GM23338 (cell line): Measurements from ENCODE around the gene CTNNA2. TPM values are rescaled to one million over a fixed set of nuclear protein-coding genes. Genes with fewer than 3 reads are reported as not detected.

Experiments
- ATAC-seq: fragments of 200-7000 bp; cut with Tn5 transposase; 3 replicates; pipeline ENCODE4 v1.9.1; 2020
- DNase-seq: peaks from one replicate; pipeline ENCODE4 v3.0.0-alpha.2; 2015; ENCODE audit warnings: low spot score
- H2AFZ ChIP-seq: fragments of 200-600 bp; sonication (generic); 2 replicates; pipeline ENCODE4 v1.8.0; 2016; ENCODE audit warnings: antibody characterized with exemption, mild to moderate bottlenecking, moderate library complexity
- H3F3A ChIP-seq: fragments of 200-600 bp; sonication (generic); replicated peaks from 2 replicates; pipeline ENCODE4 v1.8.0; 2017; ENCODE audit warnings: antibody characterized with exemption, mixed run types, low read depth
- H3K27ac ChIP-seq: fragments of 200-600 bp; sonication (generic); 2 replicates; pipeline ENCODE4 v1.6.1; 2016; ENCODE audit warnings: low read depth
- H3K27me3 ChIP-seq: fragments of 200-600 bp; sonication (generic); 2 replicates; pipeline ENCODE4 v1.8.0; 2016; ENCODE audit warnings: mild to moderate bottlenecking, mixed run types, moderate library complexity; ENCODE audit not compliant: insufficient read depth
- H3K36me3 ChIP-seq: fragments of 200-600 bp; sonication (generic); 2 replicates; pipeline ENCODE4 v1.8.0; 2016; ENCODE audit warnings: mild to moderate bottlenecking; ENCODE audit not compliant: insufficient read depth
- H3K4me1 ChIP-seq: fragments of 200-600 bp; sonication (generic); 2 replicates; pipeline ENCODE4 v1.8.0; 2016; ENCODE audit warnings: mild to moderate bottlenecking, moderate library complexity; ENCODE audit not compliant: insufficient read depth
- H3K4me2 ChIP-seq: fragments of 200-600 bp; sonication (generic); 2 replicates; pipeline ENCODE4 v1.7.1; 2017; ENCODE audit warnings: mixed run types
- H3K4me3 ChIP-seq: fragments of 200-600 bp; sonication (generic); 2 replicates; pipeline ENCODE4 v1.6.1; 2016; ENCODE audit warnings: mixed run types
- H3K79me2 ChIP-seq: fragments of 200-600 bp; sonication (generic); replicated peaks from 2 replicates; pipeline ENCODE4 v1.8.0; 2017; ENCODE audit warnings: mild to moderate bottlenecking; ENCODE audit not compliant: insufficient read depth
- H3K9me2 ChIP-seq: fragments of 200-600 bp; sonication (generic); 2 replicates; pipeline ENCODE4 v1.8.0; 2017; ENCODE audit not compliant: insufficient read depth
- H4K20me1 ChIP-seq: fragments of 200-600 bp; sonication (generic); replicated peaks from 2 replicates; pipeline ENCODE4 v1.8.0; 2017; ENCODE audit warnings: mild to moderate bottlenecking; ENCODE audit not compliant: insufficient read depth
- H3K27ac Mint-ChIP-seq: 2 replicates; pipeline ENCODE4 v1.8.0; 2020; ENCODE audit warnings: inconsistent platforms, mild to moderate bottlenecking, moderate library complexity, mixed read lengths
- H3K27me3 Mint-ChIP-seq: 3 replicates; pipeline ENCODE4 v1.8.0; 2022; ENCODE audit warnings: low read depth, mild to moderate bottlenecking, moderate library complexity, mixed read lengths, inconsistent platforms; ENCODE audit not compliant: insufficient read depth, poor library complexity
- H3K36me3 Mint-ChIP-seq: 3 replicates; pipeline ENCODE4 v1.8.0; 2021; ENCODE audit warnings: low read depth, mild to moderate bottlenecking, inconsistent platforms, moderate library complexity, mixed read lengths
- H3K4me1 Mint-ChIP-seq: 3 replicates; pipeline ENCODE4 v1.8.0; 2020; ENCODE audit warnings: mild to moderate bottlenecking, inconsistent platforms, mixed read lengths
- H3K4me3 Mint-ChIP-seq: 3 replicates; pipeline ENCODE4 v1.8.0; 2021; ENCODE audit warnings: moderate library complexity, mild to moderate bottlenecking, inconsistent platforms, mixed read lengths
- H3K9me3 Mint-ChIP-seq: 3 replicates; pipeline ENCODE4 v1.8.0; 2020; ENCODE audit warnings: moderate library complexity, mild to moderate bottlenecking, inconsistent platforms, mixed read lengths
- ETS1 ChIP-seq: IDR thresholded peaks from 2 replicates; pipeline ENCODE4 v1.6.1; 2016; ENCODE audit warnings: antibody characterized with exemption
- EZH2 ChIP-seq: fragments of 200-600 bp; sonication (generic); IDR thresholded peaks from one replicate; pipeline ENCODE4 v1.8.0; 2017; ENCODE audit warnings: antibody characterized with exemption, mild to moderate bottlenecking, low read depth; ENCODE audit not compliant: unreplicated experiment
- EZH2phosphoT487 ChIP-seq: fragments of 200-600 bp; sonication (generic); IDR thresholded peaks from one replicate; pipeline ENCODE4 v1.8.1; 2018; ENCODE audit warnings: antibody characterized with exemption; ENCODE audit not compliant: unreplicated experiment
- JUNB ChIP-seq: IDR thresholded peaks from one replicate; pipeline ENCODE4 v1.6.1; 2016; ENCODE audit warnings: antibody characterized with exemption; ENCODE audit not compliant: unreplicated experiment
- NANOG ChIP-seq: IDR thresholded peaks from 2 replicates; pipeline ENCODE4 v1.6.1; 2016; ENCODE audit warnings: antibody characterized with exemption, borderline replicate concordance
- POLR2AphosphoS5 ChIP-seq: IDR thresholded peaks from 2 replicates; pipeline ENCODE4 v1.6.1; 2016; ENCODE audit warnings: antibody characterized with exemption, low read depth
- STAT1 ChIP-seq: IDR thresholded peaks from one replicate; pipeline ENCODE4 v1.6.1; 2016; ENCODE audit warnings: antibody characterized with exemption; ENCODE audit not compliant: unreplicated experiment
- ZNF462 ChIP-seq: fragments of 250-450 bp; sonication (Bioruptor Pico); IDR thresholded peaks from 2 replicates; pipeline ENCODE4 v1.5.0; 2020; ENCODE audit warnings: mild to moderate bottlenecking, moderate library complexity
- polyA plus RNA-seq: library from polyadenylated mRNA; unstranded; fragments of >200 nt; fragmentation: Nextera tagmentation; extraction: Ambion mirVana; gene quantifications from 2 replicates; pipeline ENCODE4 v1.2.1, GENCODE V29; 2016
- total RNA-seq: library from RNA; depleted of rRNA; stranded (reverse); fragments of >200 nt; shearing (Covaris generic); gene quantifications from 2 replicates; pipeline ENCODE4 v1.2.3, GENCODE V29; 2014
- TF ChIP-seq, protein P1 (sequence below): IDR thresholded peaks from one replicate; pipeline ENCODE4 v1.6.1; 2018; ENCODE audit warnings: antibody characterized with exemption; ENCODE audit not compliant: unreplicated experiment
- TF ChIP-seq, protein P2 (sequence below), 2 experiments: fragments of 200-600 bp in 1 of 2; sonication (generic) in 1 of 2; conservative IDR thresholded peaks; 2 replicates each; pipeline versions ENCODE4 v1.5.1 to v1.6.1; 2016 to 2017; ENCODE audit warnings: antibody characterized with exemption in 2 of 2, low read depth in 2 of 2, mild to moderate bottlenecking in 2 of 2, moderate library complexity in 1 of 2

CTNNA2 gene
- total and polyA plus RNA-seq, 2 experiments from 2014 or later = 6.4 to 15.6 TPM

DNA sequence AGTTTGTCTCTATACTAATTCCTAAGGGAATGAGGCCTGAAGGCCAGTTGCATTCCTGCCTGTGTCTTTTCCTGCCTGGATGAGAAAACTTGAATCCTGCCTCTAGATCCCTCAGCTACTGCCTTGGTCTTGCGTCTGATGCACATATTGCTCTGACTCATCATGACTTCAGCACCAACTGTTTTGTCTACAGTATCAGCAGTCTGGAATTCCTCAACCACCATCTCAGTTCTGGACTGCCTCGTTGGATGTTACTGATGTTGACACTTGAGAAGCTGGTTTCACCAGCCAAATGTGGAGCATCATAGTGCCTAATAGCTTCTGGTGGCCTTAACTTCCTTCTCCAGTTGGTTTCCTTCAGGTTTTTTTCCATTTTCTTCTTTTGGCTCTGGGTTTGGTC, 211.0 kb downstream of the CTNNA2 start:
- Mint-ChIP-seq H3K4me3 (no peak overlapping the region), H3K9me3 (peaks cover 7% of the 10 kb centered on the region; the same call in 2 of the 3 replicates), H3K27ac (no peak overlapping the region), H3K4me1 (peaks cover 6% of the 10 kb centered on the region; the same call in 2 of the 3 replicates), H3K36me3 (peaks cover 2% of the 10 kb centered on the region; the same call in 2 of the 3 replicates), H3K27me3 (no peaks in the 10 kb centered on the region)
- peaks cover 7% of the 10 kb centered on the region for H3K9me2 ChIP-seq
- H2AFZ ChIP-seq = no peak overlapping the region
- DNase-seq (no peak), ATAC-seq (no peak)
- H3K27me3 ChIP-seq = no peaks in the 10 kb centered on the region
- H3K4me3 ChIP-seq = no peak overlapping the region
- H3K36me3 ChIP-seq = no peaks in the 10 kb centered on the region
- H3F3A ChIP-seq = no peaks in the 10 kb centered on the region
- H4K20me1 ChIP-seq = no peaks in the 10 kb centered on the region
- 0 out of 2 replicates have a peak, but pooled peaks cover 4% of the 10 kb centered on the region for H3K4me1 ChIP-seq
- TF ChIP-seq POLR2AphosphoS5 (no peak), ETS1 (no peak), JUNB (no peak), EZH2phosphoT487 (no peak), STAT1 (no peak), NANOG (no peak), ZNF462 (CRISPR knock-in tag) (no peak), EZH2 (no peak)
- TF ChIP-seq, protein P1, sequence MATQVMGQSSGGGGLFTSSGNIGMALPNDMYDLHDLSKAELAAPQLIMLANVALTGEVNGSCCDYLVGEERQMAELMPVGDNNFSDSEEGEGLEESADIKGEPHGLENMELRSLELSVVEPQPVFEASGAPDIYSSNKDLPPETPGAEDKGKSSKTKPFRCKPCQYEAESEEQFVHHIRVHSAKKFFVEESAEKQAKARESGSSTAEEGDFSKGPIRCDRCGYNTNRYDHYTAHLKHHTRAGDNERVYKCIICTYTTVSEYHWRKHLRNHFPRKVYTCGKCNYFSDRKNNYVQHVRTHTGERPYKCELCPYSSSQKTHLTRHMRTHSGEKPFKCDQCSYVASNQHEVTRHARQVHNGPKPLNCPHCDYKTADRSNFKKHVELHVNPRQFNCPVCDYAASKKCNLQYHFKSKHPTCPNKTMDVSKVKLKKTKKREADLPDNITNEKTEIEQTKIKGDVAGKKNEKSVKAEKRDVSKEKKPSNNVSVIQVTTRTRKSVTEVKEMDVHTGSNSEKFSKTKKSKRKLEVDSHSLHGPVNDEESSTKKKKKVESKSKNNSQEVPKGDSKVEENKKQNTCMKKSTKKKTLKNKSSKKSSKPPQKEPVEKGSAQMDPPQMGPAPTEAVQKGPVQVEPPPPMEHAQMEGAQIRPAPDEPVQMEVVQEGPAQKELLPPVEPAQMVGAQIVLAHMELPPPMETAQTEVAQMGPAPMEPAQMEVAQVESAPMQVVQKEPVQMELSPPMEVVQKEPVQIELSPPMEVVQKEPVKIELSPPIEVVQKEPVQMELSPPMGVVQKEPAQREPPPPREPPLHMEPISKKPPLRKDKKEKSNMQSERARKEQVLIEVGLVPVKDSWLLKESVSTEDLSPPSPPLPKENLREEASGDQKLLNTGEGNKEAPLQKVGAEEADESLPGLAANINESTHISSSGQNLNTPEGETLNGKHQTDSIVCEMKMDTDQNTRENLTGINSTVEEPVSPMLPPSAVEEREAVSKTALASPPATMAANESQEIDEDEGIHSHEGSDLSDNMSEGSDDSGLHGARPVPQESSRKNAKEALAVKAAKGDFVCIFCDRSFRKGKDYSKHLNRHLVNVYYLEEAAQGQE = no peak
- TF ChIP-seq, protein P2, sequence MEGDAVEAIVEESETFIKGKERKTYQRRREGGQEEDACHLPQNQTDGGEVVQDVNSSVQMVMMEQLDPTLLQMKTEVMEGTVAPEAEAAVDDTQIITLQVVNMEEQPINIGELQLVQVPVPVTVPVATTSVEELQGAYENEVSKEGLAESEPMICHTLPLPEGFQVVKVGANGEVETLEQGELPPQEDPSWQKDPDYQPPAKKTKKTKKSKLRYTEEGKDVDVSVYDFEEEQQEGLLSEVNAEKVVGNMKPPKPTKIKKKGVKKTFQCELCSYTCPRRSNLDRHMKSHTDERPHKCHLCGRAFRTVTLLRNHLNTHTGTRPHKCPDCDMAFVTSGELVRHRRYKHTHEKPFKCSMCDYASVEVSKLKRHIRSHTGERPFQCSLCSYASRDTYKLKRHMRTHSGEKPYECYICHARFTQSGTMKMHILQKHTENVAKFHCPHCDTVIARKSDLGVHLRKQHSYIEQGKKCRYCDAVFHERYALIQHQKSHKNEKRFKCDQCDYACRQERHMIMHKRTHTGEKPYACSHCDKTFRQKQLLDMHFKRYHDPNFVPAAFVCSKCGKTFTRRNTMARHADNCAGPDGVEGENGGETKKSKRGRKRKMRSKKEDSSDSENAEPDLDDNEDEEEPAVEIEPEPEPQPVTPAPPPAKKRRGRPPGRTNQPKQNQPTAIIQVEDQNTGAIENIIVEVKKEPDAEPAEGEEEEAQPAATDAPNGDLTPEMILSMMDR (conservative IDR thresholded peaks at IDR 0.05; ENCODE audit: low read depth in 2 of 2) = no peak
- H3K27ac ChIP-seq = no peak overlapping the region
- no peaks in the 10 kb centered on the region for H3K79me2 ChIP-seq
- H3K4me2 ChIP-seq = no peak overlapping the region
